Liver (tissue), 9 donors: ENCODE measurements around the gene NDUFA8. TPM values are rescaled to one million over a fixed set of nuclear protein-coding genes. Genes with fewer than 3 reads are reported as not detected.

ENCODE experiments used
- DNase-seq: peaks from one replicate; pipeline ENCODE4 v3.0.0-alpha.2; 2017; ENCODE audit warnings: low spot score
- H3K27ac ChIP-seq, 2 donors: one replicate each; pipeline ENCODE4 v1.7.0; 2013; ENCODE audit warnings: inconsistent platforms in 2 of 2, low read length in 2 of 2, control low read depth in 1 of 2, low read depth in 1 of 2, mild to moderate bottlenecking in 1 of 2
- H3K27me3 ChIP-seq, 4 donors: one replicate each; pipeline versions ENCODE4 v1.6.1 to v1.7.0; 2013; ENCODE audit warnings: low read length in 3 of 4, inconsistent platforms in 1 of 4, mild to moderate bottlenecking in 1 of 4, moderate library complexity in 1 of 4; ENCODE audit not compliant: control insufficient read depth in 4 of 4, insufficient read depth in 4 of 4
- H3K36me3 ChIP-seq, 4 donors: one replicate each; pipeline versions ENCODE4 v1.6.1 to v1.7.0; 2013; ENCODE audit warnings: low read length in 3 of 4, mild to moderate bottlenecking in 3 of 4, low read depth in 1 of 4, moderate library complexity in 1 of 4; ENCODE audit not compliant: control insufficient read depth in 4 of 4, insufficient read depth in 3 of 4
- H3K4me1 ChIP-seq, 4 donors: one replicate each; pipeline versions ENCODE4 v1.6.1 to v1.7.0; 2013; ENCODE audit warnings: low read length in 3 of 4, mild to moderate bottlenecking in 3 of 4, moderate library complexity in 1 of 4; ENCODE audit not compliant: control insufficient read depth in 4 of 4, insufficient read depth in 4 of 4
- H3K4me3 ChIP-seq, 3 donors: one replicate each; pipeline versions ENCODE4 v1.6.1 to v1.7.0; 2013; ENCODE audit warnings: low read length in 3 of 3, control low read depth in 1 of 3, low read depth in 1 of 3, mild to moderate bottlenecking in 1 of 3
- H3K9ac ChIP-seq, 2 donors: one replicate each; pipeline ENCODE4 v1.7.0; 2013; ENCODE audit warnings: low read length in 2 of 2, mild to moderate bottlenecking in 2 of 2, moderate library complexity in 2 of 2, control low read depth in 1 of 2, low read depth in 1 of 2
- H3K9me3 ChIP-seq, 4 donors: one replicate each; pipeline versions ENCODE4 v1.6.1 to v1.7.0; 2013; ENCODE audit warnings: low read length in 3 of 4; ENCODE audit not compliant: control insufficient read depth in 4 of 4
- FOXA2 ChIP-seq: IDR thresholded peaks from 2 replicates; pipeline ENCODE4 v1.6.1; 2016; ENCODE audit warnings: antibody characterized with exemption
- HNF4G ChIP-seq: IDR thresholded peaks from 2 replicates; pipeline ENCODE4 v1.6.1; 2016; ENCODE audit warnings: antibody characterized with exemption
- NR2F2 ChIP-seq: IDR thresholded peaks from 2 replicates; pipeline ENCODE4 v1.6.1; 2016; ENCODE audit warnings: antibody characterized with exemption
- RAD21 ChIP-seq, 2 donors: IDR thresholded peaks; 2 replicates each; pipeline ENCODE4 v1.6.1; 2016; ENCODE audit warnings: antibody characterized with exemption in 2 of 2, mild to moderate bottlenecking in 2 of 2
- RXRA ChIP-seq, 2 donors: IDR thresholded peaks; 2 replicates each; pipeline ENCODE4 v1.6.1; 2017 to 2018; ENCODE audit warnings: antibody characterized with exemption in 2 of 2, mild to moderate bottlenecking in 1 of 2
- SP1 ChIP-seq: IDR thresholded peaks from 2 replicates; pipeline ENCODE4 v1.6.1; 2018; ENCODE audit warnings: antibody characterized with exemption, mild to moderate bottlenecking
- YY1 ChIP-seq: IDR thresholded peaks from 2 replicates; pipeline ENCODE4 v1.6.1; 2016; ENCODE audit warnings: antibody characterized with exemption, mild to moderate bottlenecking
- WGBS: extraction: QIAGEN DNeasy Blood & Tissue Kit; methylation state at CpG from one replicate; pipeline ENCODE4 v1.1.7; 2013; 5-methylcytosine and 5-hydroxymethylcytosine counted together
- polyA plus RNA-seq, 2 donors: library from polyadenylated mRNA; stranded (reverse) in 1 of 2; unstranded in 1 of 2; fragments of 200-250 nt in 1 of 2; fragments of >200 nt in 1 of 2; fragmentation: Nextera tagmentation in 1 of 2; extraction: Ambion mirVana in 1 of 2; gene quantifications; one replicate each; pipeline versions ENCODE4 v1.2.1 to v1.2.3, GENCODE V29; 2013 to 2015
- total RNA-seq, 2 donors: library from RNA; depleted of rRNA; stranded (reverse); fragments of >200 nt; gene quantifications; one replicate each; pipeline ENCODE4 v1.2.3, GENCODE V29; 2014
- TF ChIP-seq, protein P1 (sequence below): fragments of 150-350 bp; IDR thresholded peaks from 2 replicates; pipeline ENCODE4 v1.5.1; 2017; ENCODE audit warnings: improper control_type of control experiment, low read depth, low read length; ENCODE audit not compliant: missing input control
- TF ChIP-seq, protein P2 (sequence below): IDR thresholded peaks from 2 replicates; pipeline ENCODE4 v1.6.1; 2016; ENCODE audit warnings: antibody characterized with exemption, mild to moderate bottlenecking
- TF ChIP-seq, protein P3 (sequence below): IDR thresholded peaks from 2 replicates; pipeline ENCODE4 v1.6.1; 2016; ENCODE audit warnings: antibody characterized with exemption
- donor health status: healthy.
- donor health status: healthy.
- donor health status: healthy.
- donor health status: healthy.
- donor health status: healthy.

The NDUFA8 gene
- total and polyA plus RNA-seq, 4 donors: 24.9 to 51.9 (median 38.8) TPM

DNA sequence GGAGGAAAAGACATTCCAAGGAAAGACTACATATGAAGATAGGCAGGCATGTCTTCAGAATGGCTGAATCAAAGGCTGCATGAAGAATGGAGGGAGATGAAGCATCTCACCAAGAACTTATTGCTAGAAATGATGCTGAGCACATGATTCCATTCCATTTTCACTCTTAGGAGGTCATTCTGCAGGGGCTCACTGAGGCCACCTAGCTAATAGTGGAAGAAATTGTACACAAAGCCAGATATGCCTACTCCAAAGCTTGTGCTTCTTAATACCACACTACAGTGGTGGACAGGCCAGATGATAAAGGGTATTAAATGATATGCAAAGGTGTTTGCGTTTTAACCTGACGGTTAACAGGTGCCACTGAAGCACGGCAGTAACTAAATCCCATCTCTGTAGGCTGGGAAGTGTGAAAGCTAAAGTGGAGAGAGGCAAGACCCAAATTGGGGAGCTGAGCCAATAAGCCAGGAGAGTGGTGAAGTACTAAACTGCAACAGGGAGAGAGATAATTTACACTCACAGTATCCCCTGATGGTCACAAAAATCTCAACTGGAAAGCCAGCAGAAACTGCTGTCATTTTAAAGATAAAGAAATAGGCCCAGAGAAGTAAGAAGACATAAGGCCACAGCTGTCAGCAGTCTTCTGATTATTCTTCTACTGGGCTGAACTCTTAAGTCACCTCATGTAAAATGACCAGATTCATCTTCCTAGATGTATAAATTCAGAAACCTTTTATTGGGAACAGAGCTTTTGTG is 14.6 kb downstream of the NDUFA8 start:
- no peak for DNase-seq
- 94% methylated on average over 3 of the region's 3 CpGs for WGBS
- H3K4me3 ChIP-seq: no peak overlapping the region
- no peak overlapping the region for H3K27ac ChIP-seq
- H3K36me3 ChIP-seq: peaks cover 5 to 47% (median 32%) of the 10 kb centered on the region in 4 donors
- H3K27me3 ChIP-seq: no peaks in the 10 kb centered on the region
- H3K4me1 ChIP-seq: no peaks in the 10 kb centered on the region
- H3K9me3 ChIP-seq: no peaks in the 10 kb centered on the region
- peak in 1 of 2 donors; percentile 14 for TF ChIP-seq RAD21 (IDR thresholded peaks at IDR 0.05)
- TF ChIP-seq NR2F2: no peak
- no peak overlapping the region for H3K9ac ChIP-seq

DNA sequence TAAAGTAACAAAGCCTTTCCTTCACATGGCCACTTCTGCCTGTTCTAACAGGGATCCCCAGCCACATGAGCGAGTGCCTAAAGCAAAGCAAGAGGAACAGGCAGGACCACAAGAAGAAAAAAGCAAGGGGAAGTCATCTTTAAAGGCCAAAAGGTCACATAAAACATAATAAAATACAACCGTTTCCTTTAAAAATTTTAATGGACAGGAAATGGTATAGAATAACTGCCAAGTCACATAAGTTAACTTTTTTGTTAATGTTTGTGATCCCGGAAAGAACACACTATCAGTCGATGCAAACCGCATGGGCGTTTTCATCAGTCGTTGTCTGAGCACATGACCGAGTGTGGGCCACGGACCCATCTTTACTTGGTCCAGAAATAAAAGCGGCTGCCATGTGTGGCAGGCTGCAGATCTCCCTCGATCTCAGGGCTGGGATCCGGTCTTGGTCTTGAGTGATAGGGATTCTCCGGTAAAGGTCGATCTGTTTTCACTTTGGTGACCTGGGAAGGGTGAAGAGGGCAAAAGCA is 15.6 kb downstream of the NDUFA8 start:
- Histone ChIP-seq H3K27me3 (no peaks in the 10 kb centered on the region), H3K36me3 (peaks cover 5 to 47% (median 30%) of the 10 kb centered on the region in 4 donors), H3K4me3 (no peak overlapping the region), H3K27ac (no peak overlapping the region), H3K9me3 (no peaks in the 10 kb centered on the region), H3K4me1 (no peaks in the 10 kb centered on the region), H3K9ac (no peak overlapping the region)
- TF ChIP-seq, protein P1, sequence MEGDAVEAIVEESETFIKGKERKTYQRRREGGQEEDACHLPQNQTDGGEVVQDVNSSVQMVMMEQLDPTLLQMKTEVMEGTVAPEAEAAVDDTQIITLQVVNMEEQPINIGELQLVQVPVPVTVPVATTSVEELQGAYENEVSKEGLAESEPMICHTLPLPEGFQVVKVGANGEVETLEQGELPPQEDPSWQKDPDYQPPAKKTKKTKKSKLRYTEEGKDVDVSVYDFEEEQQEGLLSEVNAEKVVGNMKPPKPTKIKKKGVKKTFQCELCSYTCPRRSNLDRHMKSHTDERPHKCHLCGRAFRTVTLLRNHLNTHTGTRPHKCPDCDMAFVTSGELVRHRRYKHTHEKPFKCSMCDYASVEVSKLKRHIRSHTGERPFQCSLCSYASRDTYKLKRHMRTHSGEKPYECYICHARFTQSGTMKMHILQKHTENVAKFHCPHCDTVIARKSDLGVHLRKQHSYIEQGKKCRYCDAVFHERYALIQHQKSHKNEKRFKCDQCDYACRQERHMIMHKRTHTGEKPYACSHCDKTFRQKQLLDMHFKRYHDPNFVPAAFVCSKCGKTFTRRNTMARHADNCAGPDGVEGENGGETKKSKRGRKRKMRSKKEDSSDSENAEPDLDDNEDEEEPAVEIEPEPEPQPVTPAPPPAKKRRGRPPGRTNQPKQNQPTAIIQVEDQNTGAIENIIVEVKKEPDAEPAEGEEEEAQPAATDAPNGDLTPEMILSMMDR: no peak
- TF ChIP-seq NR2F2: peak; percentile 30
- 78% methylated on average over 14 of the region's 14 CpGs for WGBS
- no peak for DNase-seq

DNA sequence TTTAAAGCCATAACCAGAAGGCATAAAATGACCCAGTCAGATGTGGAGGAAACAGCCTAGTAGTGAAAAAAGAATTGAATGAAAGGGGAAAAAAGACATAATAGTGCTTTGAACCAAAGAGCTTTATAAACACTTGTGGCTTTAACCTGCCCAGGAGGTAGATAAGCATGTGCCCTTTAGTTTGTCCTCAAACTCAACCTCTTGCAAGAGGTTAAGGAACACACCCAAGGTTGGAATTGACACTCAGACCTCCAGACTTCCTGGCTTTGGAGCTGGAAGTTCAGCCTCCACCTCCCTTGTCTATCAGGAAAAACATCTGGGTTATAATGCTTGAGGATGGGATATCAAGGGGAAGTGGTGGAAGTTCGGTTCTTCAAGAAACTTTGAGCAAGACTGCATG is 16.3 kb downstream of the NDUFA8 start:
- TF ChIP-seq SP1 (no peak), FOXA2 (no peak), RXRA (IDR thresholded peaks at IDR 0.05) (no peak), YY1 (no peak), HNF4G (no peak), NR2F2 (no peak)
- TF ChIP-seq, protein P2, sequence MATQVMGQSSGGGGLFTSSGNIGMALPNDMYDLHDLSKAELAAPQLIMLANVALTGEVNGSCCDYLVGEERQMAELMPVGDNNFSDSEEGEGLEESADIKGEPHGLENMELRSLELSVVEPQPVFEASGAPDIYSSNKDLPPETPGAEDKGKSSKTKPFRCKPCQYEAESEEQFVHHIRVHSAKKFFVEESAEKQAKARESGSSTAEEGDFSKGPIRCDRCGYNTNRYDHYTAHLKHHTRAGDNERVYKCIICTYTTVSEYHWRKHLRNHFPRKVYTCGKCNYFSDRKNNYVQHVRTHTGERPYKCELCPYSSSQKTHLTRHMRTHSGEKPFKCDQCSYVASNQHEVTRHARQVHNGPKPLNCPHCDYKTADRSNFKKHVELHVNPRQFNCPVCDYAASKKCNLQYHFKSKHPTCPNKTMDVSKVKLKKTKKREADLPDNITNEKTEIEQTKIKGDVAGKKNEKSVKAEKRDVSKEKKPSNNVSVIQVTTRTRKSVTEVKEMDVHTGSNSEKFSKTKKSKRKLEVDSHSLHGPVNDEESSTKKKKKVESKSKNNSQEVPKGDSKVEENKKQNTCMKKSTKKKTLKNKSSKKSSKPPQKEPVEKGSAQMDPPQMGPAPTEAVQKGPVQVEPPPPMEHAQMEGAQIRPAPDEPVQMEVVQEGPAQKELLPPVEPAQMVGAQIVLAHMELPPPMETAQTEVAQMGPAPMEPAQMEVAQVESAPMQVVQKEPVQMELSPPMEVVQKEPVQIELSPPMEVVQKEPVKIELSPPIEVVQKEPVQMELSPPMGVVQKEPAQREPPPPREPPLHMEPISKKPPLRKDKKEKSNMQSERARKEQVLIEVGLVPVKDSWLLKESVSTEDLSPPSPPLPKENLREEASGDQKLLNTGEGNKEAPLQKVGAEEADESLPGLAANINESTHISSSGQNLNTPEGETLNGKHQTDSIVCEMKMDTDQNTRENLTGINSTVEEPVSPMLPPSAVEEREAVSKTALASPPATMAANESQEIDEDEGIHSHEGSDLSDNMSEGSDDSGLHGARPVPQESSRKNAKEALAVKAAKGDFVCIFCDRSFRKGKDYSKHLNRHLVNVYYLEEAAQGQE: no peak
- TF ChIP-seq, protein P3, sequence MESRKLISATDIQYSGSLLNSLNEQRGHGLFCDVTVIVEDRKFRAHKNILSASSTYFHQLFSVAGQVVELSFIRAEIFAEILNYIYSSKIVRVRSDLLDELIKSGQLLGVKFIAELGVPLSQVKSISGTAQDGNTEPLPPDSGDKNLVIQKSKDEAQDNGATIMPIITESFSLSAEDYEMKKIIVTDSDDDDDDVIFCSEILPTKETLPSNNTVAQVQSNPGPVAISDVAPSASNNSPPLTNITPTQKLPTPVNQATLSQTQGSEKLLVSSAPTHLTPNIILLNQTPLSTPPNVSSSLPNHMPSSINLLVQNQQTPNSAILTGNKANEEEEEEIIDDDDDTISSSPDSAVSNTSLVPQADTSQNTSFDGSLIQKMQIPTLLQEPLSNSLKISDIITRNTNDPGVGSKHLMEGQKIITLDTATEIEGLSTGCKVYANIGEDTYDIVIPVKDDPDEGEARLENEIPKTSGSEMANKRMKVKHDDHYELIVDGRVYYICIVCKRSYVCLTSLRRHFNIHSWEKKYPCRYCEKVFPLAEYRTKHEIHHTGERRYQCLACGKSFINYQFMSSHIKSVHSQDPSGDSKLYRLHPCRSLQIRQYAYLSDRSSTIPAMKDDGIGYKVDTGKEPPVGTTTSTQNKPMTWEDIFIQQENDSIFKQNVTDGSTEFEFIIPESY: no peak
- Histone ChIP-seq H3K4me1 (no peaks in the 10 kb centered on the region), H3K36me3 (peaks cover 5 to 47% (median 30%) of the 10 kb centered on the region in 4 donors), H3K9me3 (no peaks in the 10 kb centered on the region), H3K4me3 (no peak overlapping the region), H3K9ac (no peak overlapping the region), H3K27me3 (no peaks in the 10 kb centered on the region), H3K27ac (no peak overlapping the region)
- DNase-seq: no peak
- WGBS: 74% methylated on average over 1 of the region's 1 CpG
